ENCODE measurements around the gene SCAF1.

GRCh38 chr19:49613374-49613773 lies 28.6 kb upstream of the SCAF1 start:
- TF ChIP-seq CTCF (IDR thresholded peaks at IDR 0.05; ENCODE audit: insufficient read depth, low read length), result no peak
- no peak for TF ChIP-seq POLR2AphosphoS5 (IDR thresholded peaks at IDR 0.05; ENCODE audit: low read depth)
- TF ChIP-seq GABPA (IDR thresholded peaks at IDR 0.05; ENCODE audit: low read depth), result no peak
- no peak for TF ChIP-seq REST (IDR thresholded peaks at IDR 0.05; ENCODE audit: insufficient replicate concordance, low read depth)
